WTC11 (cell line): ENCODE results near the gene UBR2. TPM values are rescaled to one million over a fixed set of nuclear protein-coding genes. Genes with fewer than 3 reads are reported as not detected.

ENCODE experiments used
- ATAC-seq: fragments of 200-7000 bp; cut with Tn5 transposase; 2 replicates; pipeline ENCODE4 v1.10.0; 2021; ENCODE audit warnings: mild to moderate bottlenecking, moderate library complexity
- CTCF ChIA-PET: fragments of 300-600 bp; sonication (Branson Sonifier 250); formaldehyde crosslinking; loops from one replicate; lab custom pipeline; 2021; ENCODE audit warnings: antibody characterized with exemption; lab: Charles Lee
- POLR2A ChIA-PET: fragments of 350-600 bp; sonication (Branson Sonifier 250); formaldehyde crosslinking; loops from one replicate; lab custom pipeline; 2021; ENCODE audit warnings: antibody characterized with exemption; lab: Charles Lee
- DNase-seq: peaks from one replicate; pipeline ENCODE4 v3.0.0; 2021; ENCODE audit warnings: low spot score
- H3K27ac Mint-ChIP-seq: 2 replicates; pipeline ENCODE4 v1.8.0; 2021; ENCODE audit warnings: mixed read lengths
- H3K27me3 Mint-ChIP-seq: 2 replicates; pipeline ENCODE4 v1.8.0; 2021; ENCODE audit warnings: low read depth, mild to moderate bottlenecking, moderate library complexity, mixed read lengths
- H3K36me3 Mint-ChIP-seq: 2 replicates; pipeline ENCODE4 v1.8.0; 2021; ENCODE audit warnings: mixed read lengths
- H3K4me1 Mint-ChIP-seq: 2 replicates; pipeline ENCODE4 v1.8.0; 2022; ENCODE audit warnings: mixed read lengths
- H3K4me3 Mint-ChIP-seq: 2 replicates; pipeline ENCODE4 v1.8.0; 2021; ENCODE audit warnings: mild to moderate bottlenecking, moderate library complexity, mixed read lengths
- H3K9me3 Mint-ChIP-seq: 2 replicates; pipeline ENCODE4 v1.8.0; 2021; ENCODE audit warnings: mixed read lengths
- ELF4 ChIP-seq: sonication (generic); formaldehyde crosslinking; IDR thresholded peaks from 2 replicates; pipeline ENCODE4 v1.8.1; 2022; ENCODE audit warnings: low read depth, mild to moderate bottlenecking, moderate library complexity, missing genetic modification reagents
- FOXJ3 ChIP-seq: sonication (generic); formaldehyde crosslinking; IDR thresholded peaks from 2 replicates; pipeline ENCODE4 v1.9.0; 2021; ENCODE audit warnings: missing genetic modification reagents, mild to moderate bottlenecking, borderline replicate concordance
- NR3C1 ChIP-seq: sonication (generic); formaldehyde crosslinking; conservative IDR thresholded peaks from 2 replicates; pipeline ENCODE4 v1.8.1; 2023; ENCODE audit warnings: low read depth, mild to moderate bottlenecking, missing genetic modification reagents
- OVOL2 ChIP-seq: fragments of 250-450 bp; sonication (Bioruptor Pico); IDR thresholded peaks from 2 replicates; pipeline ENCODE4 v1.9.0; 2021; ENCODE audit warnings: mild to moderate bottlenecking, borderline replicate concordance
- RORB ChIP-seq: fragments of 250-450 bp; sonication (Bioruptor Pico); IDR thresholded peaks from 2 replicates; pipeline ENCODE4 v1.9.0; 2021; ENCODE audit warnings: mild to moderate bottlenecking
- total RNA-seq: library from RNA; stranded (reverse); gene quantifications from 3 replicates; pipeline ENCODE4 v1.2.3, GENCODE V29; 2021
- TF ChIP-seq, protein P1 (sequence below): fragments of 250-450 bp; sonication (Bioruptor Pico); IDR thresholded peaks from 2 replicates; pipeline ENCODE4 v2.1.2; 2022; ENCODE audit warnings: mild to moderate bottlenecking, moderate library complexity
- TF ChIP-seq, protein P2 (sequence below): fragments of 250-450 bp; sonication (Bioruptor Pico); IDR thresholded peaks from 2 replicates; pipeline ENCODE4 v1.9.0; 2021; ENCODE audit warnings: mild to moderate bottlenecking, borderline replicate concordance
- TF ChIP-seq, protein P3 (sequence below): sonication (generic); formaldehyde crosslinking; IDR thresholded peaks from 2 replicates; pipeline ENCODE4 v1.8.0; 2023; ENCODE audit warnings: missing genetic modification reagents
- TF ChIP-seq, protein P4 (sequence below): fragments of 250-450 bp; sonication (Bioruptor Pico); IDR thresholded peaks from 2 replicates; pipeline ENCODE4 v1.9.0; 2021; ENCODE audit warnings: mild to moderate bottlenecking
- TF ChIP-seq, protein P5 (sequence below): fragments of 250-450 bp; sonication (Bioruptor Pico); conservative IDR thresholded peaks from 2 replicates; pipeline ENCODE4 v1.9.0; 2021; ENCODE audit warnings: mild to moderate bottlenecking
- TF ChIP-seq, protein P6 (sequence below): fragments of 250-450 bp; sonication (Bioruptor Pico); IDR thresholded peaks from 2 replicates; pipeline ENCODE4 v1.8.0; 2021; ENCODE audit warnings: mild to moderate bottlenecking
- TF ChIP-seq, protein P7 (sequence below): sonication (generic); formaldehyde crosslinking; IDR thresholded peaks from 2 replicates; pipeline ENCODE4 v1.8.0; 2022; ENCODE audit warnings: missing genetic modification reagents
- TF ChIP-seq, protein P8 (sequence below): sonication (generic); formaldehyde crosslinking; IDR thresholded peaks from 2 replicates; pipeline ENCODE4 v1.8.1; 2023; ENCODE audit warnings: mild to moderate bottlenecking, missing genetic modification reagents, moderate library complexity
- TF ChIP-seq, protein P9 (sequence below): sonication (generic); formaldehyde crosslinking; IDR thresholded peaks from 2 replicates; pipeline ENCODE4 v1.8.1; 2022; ENCODE audit warnings: mild to moderate bottlenecking, moderate library complexity, missing genetic modification reagents

UBR2 gene
- total RNA-seq, 1 experiment from 2014 or later, result 18.8 TPM

DNA sequence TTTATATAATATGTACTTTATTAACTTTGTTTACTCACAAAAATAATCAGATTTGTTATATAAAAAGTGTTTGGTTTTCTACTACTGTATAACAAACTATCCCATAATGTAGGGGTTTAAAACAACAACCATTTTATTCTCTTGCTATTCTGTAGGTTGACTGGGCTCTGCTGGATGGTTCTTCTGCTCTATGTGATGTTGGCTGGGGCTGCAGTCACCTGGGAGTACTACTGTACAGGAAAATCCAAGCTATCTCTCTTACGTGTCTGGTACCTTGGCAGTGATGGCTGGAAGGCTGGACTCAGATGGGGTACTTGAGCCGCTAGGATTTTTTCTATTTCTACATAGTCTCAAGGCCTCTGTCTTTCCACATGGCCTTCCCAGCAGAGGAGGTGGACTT lies 44.0 kb upstream of the UBR2 start:
- Mint-ChIP-seq H3K36me3 (peaks cover 7% of the 10 kb centered on the region), H3K27me3 (peaks cover 8% of the 10 kb centered on the region), H3K27ac (no peak overlapping the region), H3K4me1 (no peaks in the 10 kb centered on the region), H3K4me3 (no peak overlapping the region), H3K9me3 (peaks cover 15% of the 10 kb centered on the region)
- CTCF ChIA-PET, result no interaction called here
- POLR2A ChIA-PET, result no interaction called here
- ATAC-seq (no peak), DNase-seq (no peak)
- TF ChIP-seq, protein P1, sequence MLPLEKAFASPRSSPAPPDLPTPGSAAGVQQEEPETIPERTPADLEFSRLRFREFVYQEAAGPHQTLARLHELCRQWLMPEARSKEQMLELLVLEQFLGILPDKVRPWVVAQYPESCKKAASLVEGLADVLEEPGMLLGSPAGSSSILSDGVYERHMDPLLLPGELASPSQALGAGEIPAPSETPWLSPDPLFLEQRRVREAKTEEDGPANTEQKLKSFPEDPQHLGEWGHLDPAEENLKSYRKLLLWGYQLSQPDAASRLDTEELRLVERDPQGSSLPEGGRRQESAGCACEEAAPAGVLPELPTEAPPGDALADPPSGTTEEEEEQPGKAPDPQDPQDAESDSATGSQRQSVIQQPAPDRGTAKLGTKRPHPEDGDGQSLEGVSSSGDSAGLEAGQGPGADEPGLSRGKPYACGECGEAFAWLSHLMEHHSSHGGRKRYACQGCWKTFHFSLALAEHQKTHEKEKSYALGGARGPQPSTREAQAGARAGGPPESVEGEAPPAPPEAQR (CRISPR knock-in tag), result no peak
- no peak for TF ChIP-seq ELF4 (CRISPR knock-in tag)
- no peak for TF ChIP-seq RORB (CRISPR knock-in tag)
- TF ChIP-seq, protein P2, sequence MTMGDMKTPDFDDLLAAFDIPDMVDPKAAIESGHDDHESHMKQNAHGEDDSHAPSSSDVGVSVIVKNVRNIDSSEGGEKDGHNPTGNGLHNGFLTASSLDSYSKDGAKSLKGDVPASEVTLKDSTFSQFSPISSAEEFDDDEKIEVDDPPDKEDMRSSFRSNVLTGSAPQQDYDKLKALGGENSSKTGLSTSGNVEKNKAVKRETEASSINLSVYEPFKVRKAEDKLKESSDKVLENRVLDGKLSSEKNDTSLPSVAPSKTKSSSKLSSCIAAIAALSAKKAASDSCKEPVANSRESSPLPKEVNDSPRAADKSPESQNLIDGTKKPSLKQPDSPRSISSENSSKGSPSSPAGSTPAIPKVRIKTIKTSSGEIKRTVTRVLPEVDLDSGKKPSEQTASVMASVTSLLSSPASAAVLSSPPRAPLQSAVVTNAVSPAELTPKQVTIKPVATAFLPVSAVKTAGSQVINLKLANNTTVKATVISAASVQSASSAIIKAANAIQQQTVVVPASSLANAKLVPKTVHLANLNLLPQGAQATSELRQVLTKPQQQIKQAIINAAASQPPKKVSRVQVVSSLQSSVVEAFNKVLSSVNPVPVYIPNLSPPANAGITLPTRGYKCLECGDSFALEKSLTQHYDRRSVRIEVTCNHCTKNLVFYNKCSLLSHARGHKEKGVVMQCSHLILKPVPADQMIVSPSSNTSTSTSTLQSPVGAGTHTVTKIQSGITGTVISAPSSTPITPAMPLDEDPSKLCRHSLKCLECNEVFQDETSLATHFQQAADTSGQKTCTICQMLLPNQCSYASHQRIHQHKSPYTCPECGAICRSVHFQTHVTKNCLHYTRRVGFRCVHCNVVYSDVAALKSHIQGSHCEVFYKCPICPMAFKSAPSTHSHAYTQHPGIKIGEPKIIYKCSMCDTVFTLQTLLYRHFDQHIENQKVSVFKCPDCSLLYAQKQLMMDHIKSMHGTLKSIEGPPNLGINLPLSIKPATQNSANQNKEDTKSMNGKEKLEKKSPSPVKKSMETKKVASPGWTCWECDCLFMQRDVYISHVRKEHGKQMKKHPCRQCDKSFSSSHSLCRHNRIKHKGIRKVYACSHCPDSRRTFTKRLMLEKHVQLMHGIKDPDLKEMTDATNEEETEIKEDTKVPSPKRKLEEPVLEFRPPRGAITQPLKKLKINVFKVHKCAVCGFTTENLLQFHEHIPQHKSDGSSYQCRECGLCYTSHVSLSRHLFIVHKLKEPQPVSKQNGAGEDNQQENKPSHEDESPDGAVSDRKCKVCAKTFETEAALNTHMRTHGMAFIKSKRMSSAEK, result no peak
- TF ChIP-seq, protein P3, sequence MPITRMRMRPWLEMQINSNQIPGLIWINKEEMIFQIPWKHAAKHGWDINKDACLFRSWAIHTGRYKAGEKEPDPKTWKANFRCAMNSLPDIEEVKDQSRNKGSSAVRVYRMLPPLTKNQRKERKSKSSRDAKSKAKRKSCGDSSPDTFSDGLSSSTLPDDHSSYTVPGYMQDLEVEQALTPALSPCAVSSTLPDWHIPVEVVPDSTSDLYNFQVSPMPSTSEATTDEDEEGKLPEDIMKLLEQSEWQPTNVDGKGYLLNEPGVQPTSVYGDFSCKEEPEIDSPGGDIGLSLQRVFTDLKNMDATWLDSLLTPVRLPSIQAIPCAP, result no peak

DNA sequence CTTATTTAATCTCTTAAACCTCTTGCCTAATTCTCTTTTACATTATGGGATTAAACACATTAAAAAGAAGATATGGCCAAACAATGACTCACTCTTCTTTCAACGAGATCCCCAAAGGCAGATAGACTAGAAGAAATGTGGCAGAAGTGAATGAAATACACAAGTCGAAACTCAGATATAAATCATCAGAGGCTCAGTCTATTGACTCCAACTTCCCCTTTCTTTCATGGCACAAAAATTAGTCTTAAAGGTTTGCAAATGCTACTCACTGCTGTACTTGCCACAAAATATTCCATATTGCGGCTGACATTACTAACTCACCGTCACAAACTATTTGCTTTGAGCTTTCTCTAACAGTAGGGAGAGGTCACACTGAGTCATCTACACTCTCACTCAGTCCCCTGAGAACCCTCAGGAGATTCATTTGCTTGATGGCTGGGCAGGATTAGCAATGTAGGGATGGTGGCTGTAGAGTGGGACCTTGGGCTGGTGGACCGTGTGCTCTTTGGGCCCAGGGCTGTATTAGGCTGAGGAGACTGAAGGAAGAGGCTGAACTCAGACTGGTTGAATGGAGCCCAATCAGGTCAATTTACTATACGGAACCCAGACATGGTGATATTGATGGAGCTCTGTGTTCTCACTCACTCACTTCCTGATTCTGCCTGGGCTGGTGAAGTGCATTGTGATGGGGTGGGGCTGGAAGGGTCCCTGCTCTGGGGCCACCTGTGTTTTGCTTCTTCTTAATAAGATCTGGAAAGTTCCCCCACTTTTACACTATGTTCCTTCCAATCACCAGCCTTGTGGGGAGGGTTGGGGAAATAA lies 42.8 kb upstream of the UBR2 start:
- CTCF ChIA-PET, result interaction anchor here (0.6 to 3.2 kb wide), 2 partner anchors 27 to 51 kb away, joined by 3 to 12 read pairs; no protein-coding TSS in a partner anchor
- peaks cover 6% of the 10 kb centered on the region for H3K27me3 Mint-ChIP-seq
- DNase-seq (no peak), ATAC-seq (no peak)
- H3K36me3 Mint-ChIP-seq, result peaks cover 7% of the 10 kb centered on the region
- no peak overlapping the region for H3K4me3 Mint-ChIP-seq
- no peaks in the 10 kb centered on the region for H3K4me1 Mint-ChIP-seq
- POLR2A ChIA-PET, result no interaction called here
- H3K9me3 Mint-ChIP-seq, result peaks cover 15% of the 10 kb centered on the region
- H3K27ac Mint-ChIP-seq, result no peak overlapping the region
- TF ChIP-seq, protein P4, sequence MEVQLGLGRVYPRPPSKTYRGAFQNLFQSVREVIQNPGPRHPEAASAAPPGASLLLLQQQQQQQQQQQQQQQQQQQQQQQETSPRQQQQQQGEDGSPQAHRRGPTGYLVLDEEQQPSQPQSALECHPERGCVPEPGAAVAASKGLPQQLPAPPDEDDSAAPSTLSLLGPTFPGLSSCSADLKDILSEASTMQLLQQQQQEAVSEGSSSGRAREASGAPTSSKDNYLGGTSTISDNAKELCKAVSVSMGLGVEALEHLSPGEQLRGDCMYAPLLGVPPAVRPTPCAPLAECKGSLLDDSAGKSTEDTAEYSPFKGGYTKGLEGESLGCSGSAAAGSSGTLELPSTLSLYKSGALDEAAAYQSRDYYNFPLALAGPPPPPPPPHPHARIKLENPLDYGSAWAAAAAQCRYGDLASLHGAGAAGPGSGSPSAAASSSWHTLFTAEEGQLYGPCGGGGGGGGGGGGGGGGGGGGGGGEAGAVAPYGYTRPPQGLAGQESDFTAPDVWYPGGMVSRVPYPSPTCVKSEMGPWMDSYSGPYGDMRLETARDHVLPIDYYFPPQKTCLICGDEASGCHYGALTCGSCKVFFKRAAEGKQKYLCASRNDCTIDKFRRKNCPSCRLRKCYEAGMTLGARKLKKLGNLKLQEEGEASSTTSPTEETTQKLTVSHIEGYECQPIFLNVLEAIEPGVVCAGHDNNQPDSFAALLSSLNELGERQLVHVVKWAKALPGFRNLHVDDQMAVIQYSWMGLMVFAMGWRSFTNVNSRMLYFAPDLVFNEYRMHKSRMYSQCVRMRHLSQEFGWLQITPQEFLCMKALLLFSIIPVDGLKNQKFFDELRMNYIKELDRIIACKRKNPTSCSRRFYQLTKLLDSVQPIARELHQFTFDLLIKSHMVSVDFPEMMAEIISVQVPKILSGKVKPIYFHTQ, result no peak
- TF ChIP-seq, protein P5, sequence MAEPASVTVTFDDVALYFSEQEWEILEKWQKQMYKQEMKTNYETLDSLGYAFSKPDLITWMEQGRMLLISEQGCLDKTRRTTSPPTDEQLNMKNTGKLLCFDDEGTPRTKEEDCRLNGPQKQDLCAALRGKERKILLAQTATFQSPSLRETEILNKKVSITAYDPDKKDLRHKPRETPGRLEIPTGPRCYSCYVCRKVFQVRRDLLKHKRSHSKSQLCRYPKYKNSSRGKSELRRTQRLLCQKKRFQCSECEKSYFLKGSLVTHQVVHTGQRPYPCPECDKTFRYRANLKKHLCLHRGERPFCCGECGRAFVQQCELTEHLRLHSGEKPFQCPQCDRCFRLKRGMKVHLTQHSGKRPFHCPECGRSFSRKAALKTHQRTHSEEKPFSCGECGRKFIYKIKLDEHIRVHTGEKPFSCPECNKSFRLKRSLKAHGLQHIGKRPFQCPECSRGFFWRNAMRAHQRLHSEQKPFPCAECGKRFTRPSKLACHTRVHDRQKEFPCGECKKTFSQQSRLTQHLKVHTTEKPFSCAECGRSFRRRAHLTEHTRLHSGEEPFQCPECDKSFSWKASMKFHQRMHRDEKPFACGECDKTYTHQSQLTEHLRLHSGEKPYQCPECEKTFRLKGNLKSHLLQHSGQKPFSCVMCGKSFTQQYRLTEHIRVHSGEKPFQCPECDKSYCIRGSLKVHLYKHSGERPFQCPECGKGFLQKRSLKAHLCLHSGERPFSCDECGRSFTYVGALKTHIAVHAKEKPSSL, result no peak
- TF ChIP-seq, protein P6, sequence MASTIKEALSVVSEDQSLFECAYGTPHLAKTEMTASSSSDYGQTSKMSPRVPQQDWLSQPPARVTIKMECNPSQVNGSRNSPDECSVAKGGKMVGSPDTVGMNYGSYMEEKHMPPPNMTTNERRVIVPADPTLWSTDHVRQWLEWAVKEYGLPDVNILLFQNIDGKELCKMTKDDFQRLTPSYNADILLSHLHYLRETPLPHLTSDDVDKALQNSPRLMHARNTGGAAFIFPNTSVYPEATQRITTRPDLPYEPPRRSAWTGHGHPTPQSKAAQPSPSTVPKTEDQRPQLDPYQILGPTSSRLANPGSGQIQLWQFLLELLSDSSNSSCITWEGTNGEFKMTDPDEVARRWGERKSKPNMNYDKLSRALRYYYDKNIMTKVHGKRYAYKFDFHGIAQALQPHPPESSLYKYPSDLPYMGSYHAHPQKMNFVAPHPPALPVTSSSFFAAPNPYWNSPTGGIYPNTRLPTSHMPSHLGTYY (CRISPR knock-in tag), result no peak
- TF ChIP-seq, protein P7, sequence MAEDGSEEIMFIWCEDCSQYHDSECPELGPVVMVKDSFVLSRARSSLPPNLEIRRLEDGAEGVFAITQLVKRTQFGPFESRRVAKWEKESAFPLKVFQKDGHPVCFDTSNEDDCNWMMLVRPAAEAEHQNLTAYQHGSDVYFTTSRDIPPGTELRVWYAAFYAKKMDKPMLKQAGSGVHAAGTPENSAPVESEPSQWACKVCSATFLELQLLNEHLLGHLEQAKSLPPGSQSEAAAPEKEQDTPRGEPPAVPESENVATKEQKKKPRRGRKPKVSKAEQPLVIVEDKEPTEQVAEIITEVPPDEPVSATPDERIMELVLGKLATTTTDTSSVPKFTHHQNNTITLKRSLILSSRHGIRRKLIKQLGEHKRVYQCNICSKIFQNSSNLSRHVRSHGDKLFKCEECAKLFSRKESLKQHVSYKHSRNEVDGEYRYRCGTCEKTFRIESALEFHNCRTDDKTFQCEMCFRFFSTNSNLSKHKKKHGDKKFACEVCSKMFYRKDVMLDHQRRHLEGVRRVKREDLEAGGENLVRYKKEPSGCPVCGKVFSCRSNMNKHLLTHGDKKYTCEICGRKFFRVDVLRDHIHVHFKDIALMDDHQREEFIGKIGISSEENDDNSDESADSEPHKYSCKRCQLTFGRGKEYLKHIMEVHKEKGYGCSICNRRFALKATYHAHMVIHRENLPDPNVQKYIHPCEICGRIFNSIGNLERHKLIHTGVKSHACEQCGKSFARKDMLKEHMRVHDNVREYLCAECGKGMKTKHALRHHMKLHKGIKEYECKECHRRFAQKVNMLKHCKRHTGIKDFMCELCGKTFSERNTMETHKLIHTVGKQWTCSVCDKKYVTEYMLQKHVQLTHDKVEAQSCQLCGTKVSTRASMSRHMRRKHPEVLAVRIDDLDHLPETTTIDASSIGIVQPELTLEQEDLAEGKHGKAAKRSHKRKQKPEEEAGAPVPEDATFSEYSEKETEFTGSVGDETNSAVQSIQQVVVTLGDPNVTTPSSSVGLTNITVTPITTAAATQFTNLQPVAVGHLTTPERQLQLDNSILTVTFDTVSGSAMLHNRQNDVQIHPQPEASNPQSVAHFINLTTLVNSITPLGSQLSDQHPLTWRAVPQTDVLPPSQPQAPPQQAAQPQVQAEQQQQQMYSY (CRISPR knock-in tag), result no peak
- TF ChIP-seq, protein P8, sequence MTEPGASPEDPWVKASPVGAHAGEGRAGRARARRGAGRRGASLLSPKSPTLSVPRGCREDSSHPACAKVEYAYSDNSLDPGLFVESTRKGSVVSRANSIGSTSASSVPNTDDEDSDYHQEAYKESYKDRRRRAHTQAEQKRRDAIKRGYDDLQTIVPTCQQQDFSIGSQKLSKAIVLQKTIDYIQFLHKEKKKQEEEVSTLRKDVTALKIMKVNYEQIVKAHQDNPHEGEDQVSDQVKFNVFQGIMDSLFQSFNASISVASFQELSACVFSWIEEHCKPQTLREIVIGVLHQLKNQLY, result no peak
- TF ChIP-seq NR3C1 (CRISPR knock-in tag) (no peak), FOXJ3 (CRISPR knock-in tag) (no peak), OVOL2 (CRISPR knock-in tag) (no peak)
- TF ChIP-seq, protein P9, sequence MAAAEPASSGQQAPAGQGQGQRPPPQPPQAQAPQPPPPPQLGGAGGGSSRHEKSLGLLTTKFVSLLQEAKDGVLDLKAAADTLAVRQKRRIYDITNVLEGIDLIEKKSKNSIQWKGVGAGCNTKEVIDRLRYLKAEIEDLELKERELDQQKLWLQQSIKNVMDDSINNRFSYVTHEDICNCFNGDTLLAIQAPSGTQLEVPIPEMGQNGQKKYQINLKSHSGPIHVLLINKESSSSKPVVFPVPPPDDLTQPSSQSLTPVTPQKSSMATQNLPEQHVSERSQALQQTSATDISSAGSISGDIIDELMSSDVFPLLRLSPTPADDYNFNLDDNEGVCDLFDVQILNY (CRISPR knock-in tag), result no peak
